ENCODE measurements around the gene RNASE11. TPM values are rescaled to one million over a fixed set of nuclear protein-coding genes. Genes with fewer than 3 reads are reported as not detected.
A peak's percentile ranks its signal among the peaks of the same experiment; 100 is the strongest.
"Not testable (repeated sequence)": the region's sequence is repeated elsewhere in the genome, so short reads cannot be mapped to it uniquely, and the experiment has no call there.

The RNASE11 gene
- total and polyA plus RNA-seq, 2 donors (not counting 1 experiment from before 2014, with no cell fraction given) = not detected

- CTCF ChIA-PET = no interaction called here
- no peak overlapping the region for H3K27ac Mint-ChIP-seq
- no peaks in the 10 kb centered on the region for H3K9me3 Mint-ChIP-seq (ENCODE audit: insufficient read depth)
- H3K4me3 Mint-ChIP-seq = no peak overlapping the region
- no peaks in the 10 kb centered on the region for H3K27me3 ChIP-seq (replicated peaks in 1 of 4; ENCODE audit: control extremely low read depth in 1 of 4, control insufficient read depth in 3 of 4, insufficient read depth in 4 of 4, low read length in 3 of 4)
- H3K27me3 Mint-ChIP-seq = peaks cover 7% of the 10 kb centered on the region
- H3K36me3 ChIP-seq (replicated peaks in 1 of 2; ENCODE audit: control extremely low read depth in 1 of 2, control insufficient read depth in 1 of 2, extremely low read depth in 1 of 2, insufficient read depth in 2 of 2, low read length in 1 of 2) = no peaks in the 10 kb centered on the region
- intact Hi-C loops (cut with micrococcal nuclease) = no loop called here
- 82% methylated on average over 3 of the region's 3 CpGs for WGBS (ENCODE audit: insufficient coverage)
- H3K9me3 ChIP-seq (ENCODE audit: control extremely low read depth in 1 of 3, control insufficient read depth in 2 of 3, insufficient read depth in 1 of 3, low read length in 2 of 3) = no peaks in the 10 kb centered on the region
- no peak overlapping the region for H3K9ac ChIP-seq (ENCODE audit: low read length)
- no peak overlapping the region for H3K4me2 ChIP-seq (replicated peaks; ENCODE audit: low read depth, low read length, poor library complexity, severe bottlenecking)
- ATAC-seq (ENCODE audit: low read depth) = no peak
- POLR2A ChIA-PET = no interaction called here
- H3K4me1 ChIP-seq (ENCODE audit: control insufficient read depth in 2 of 2, insufficient read depth in 2 of 2, low read length in 2 of 2) = no peaks in the 10 kb centered on the region
- no peaks in the 10 kb centered on the region for H3K4me1 Mint-ChIP-seq
- no peak overlapping the region for H3K27ac ChIP-seq (ENCODE audit: low read length in 2 of 2)
- H3K79me2 ChIP-seq (ENCODE audit: control insufficient read depth, insufficient read depth, low read length) = no peaks in the 10 kb centered on the region
- no peak for DNase-seq
- TF ChIP-seq CTCF (IDR thresholded peaks at IDR 0.05) (no peak), EZH2 (IDR thresholded peaks at IDR 0.05; ENCODE audit: borderline replicate concordance, insufficient read depth, low read depth, low read length, poor library complexity, severe bottlenecking) (no peak)
- H3K4me3 ChIP-seq (ENCODE audit: control extremely low read depth in 1 of 5, extremely low read depth in 1 of 5, insufficient read depth in 1 of 5, low read depth in 2 of 5, low read length in 4 of 5) = no peak overlapping the region
- peak overlapping the region; percentile 15 for H2AFZ ChIP-seq (ENCODE audit: insufficient read depth, low read depth, low read length, poor library complexity, severe bottlenecking)
- H4K20me1 ChIP-seq (ENCODE audit: control insufficient read depth, insufficient read depth, low read length, poor library complexity, severe bottlenecking) = no peaks in the 10 kb centered on the region
Measured at GRCh38 chr14:20578325-20578724, 9.5 kb downstream of the RNASE11 start.

GRCh38 chr14:20572382-20572990, 15.3 kb downstream of the RNASE11 start:
- ATAC-seq (ENCODE audit: low read depth); DNase-seq; H3K27ac Mint-ChIP-seq; H3K9me3 Mint-ChIP-seq (ENCODE audit: insufficient read depth); H3K79me2 ChIP-seq (ENCODE audit: control insufficient read depth, insufficient read depth, low read length); intact Hi-C loops (cut with micrococcal nuclease); H4K20me1 ChIP-seq (ENCODE audit: control insufficient read depth, insufficient read depth, low read length, poor library complexity, severe bottlenecking); H3K27me3 ChIP-seq (replicated peaks in 1 of 4; ENCODE audit: control extremely low read depth in 1 of 4, control insufficient read depth in 3 of 4, insufficient read depth in 4 of 4, low read length in 3 of 4); H3K9ac ChIP-seq (ENCODE audit: low read length); H3K4me1 ChIP-seq (ENCODE audit: control insufficient read depth in 2 of 2, insufficient read depth in 2 of 2, low read length in 2 of 2); POLR2A ChIA-PET; H3K27ac ChIP-seq (ENCODE audit: low read length in 2 of 2); H3K4me2 ChIP-seq (replicated peaks; ENCODE audit: low read depth, low read length, poor library complexity, severe bottlenecking); H3K4me1 Mint-ChIP-seq; H3K36me3 ChIP-seq (replicated peaks in 1 of 2; ENCODE audit: control extremely low read depth in 1 of 2, control insufficient read depth in 1 of 2, extremely low read depth in 1 of 2, insufficient read depth in 2 of 2, low read length in 1 of 2); H3K4me3 ChIP-seq (ENCODE audit: control extremely low read depth in 1 of 5, extremely low read depth in 1 of 5, insufficient read depth in 1 of 5, low read depth in 2 of 5, low read length in 4 of 5); H3K27me3 Mint-ChIP-seq; CTCF ChIA-PET; H2AFZ ChIP-seq (ENCODE audit: insufficient read depth, low read depth, low read length, poor library complexity, severe bottlenecking); H3K4me3 Mint-ChIP-seq: not testable (repeated sequence)
- peaks cover 0 to 12% (median 6%) of the 10 kb centered on the region in 3 donors for H3K9me3 ChIP-seq (ENCODE audit: control extremely low read depth in 1 of 3, control insufficient read depth in 2 of 3, insufficient read depth in 1 of 3, low read length in 2 of 3)
- no CpG with 5 or more reads among the region's 4 CpGs for WGBS (ENCODE audit: insufficient coverage)

GRCh38 chr14:20570720-20571119, 17.1 kb downstream of the RNASE11 start:
- H3K27ac ChIP-seq (ENCODE audit: low read length in 2 of 2); DNase-seq; H3K4me1 Mint-ChIP-seq; ATAC-seq (ENCODE audit: low read depth); H3K4me2 ChIP-seq (replicated peaks; ENCODE audit: low read depth, low read length, poor library complexity, severe bottlenecking); H2AFZ ChIP-seq (ENCODE audit: insufficient read depth, low read depth, low read length, poor library complexity, severe bottlenecking); H3K9me3 Mint-ChIP-seq (ENCODE audit: insufficient read depth); H3K27me3 Mint-ChIP-seq; H3K9ac ChIP-seq (ENCODE audit: low read length); H3K27ac Mint-ChIP-seq; H3K27me3 ChIP-seq (replicated peaks in 1 of 4; ENCODE audit: control extremely low read depth in 1 of 4, control insufficient read depth in 3 of 4, insufficient read depth in 4 of 4, low read length in 3 of 4); H4K20me1 ChIP-seq (ENCODE audit: control insufficient read depth, insufficient read depth, low read length, poor library complexity, severe bottlenecking); H3K79me2 ChIP-seq (ENCODE audit: control insufficient read depth, insufficient read depth, low read length); H3K4me1 ChIP-seq (ENCODE audit: control insufficient read depth in 2 of 2, insufficient read depth in 2 of 2, low read length in 2 of 2); H3K36me3 ChIP-seq (replicated peaks in 1 of 2; ENCODE audit: control extremely low read depth in 1 of 2, control insufficient read depth in 1 of 2, extremely low read depth in 1 of 2, insufficient read depth in 2 of 2, low read length in 1 of 2); CTCF ChIA-PET; H3K4me3 Mint-ChIP-seq; POLR2A ChIA-PET; H3K4me3 ChIP-seq (ENCODE audit: control extremely low read depth in 1 of 5, extremely low read depth in 1 of 5, insufficient read depth in 1 of 5, low read depth in 2 of 5, low read length in 4 of 5); intact Hi-C loops (cut with micrococcal nuclease): not testable (repeated sequence)
- H3K9me3 ChIP-seq (ENCODE audit: control extremely low read depth in 1 of 3, control insufficient read depth in 2 of 3, insufficient read depth in 1 of 3, low read length in 2 of 3) = peaks cover 0 to 12% (median 6%) of the 10 kb centered on the region in 3 donors
- 80% methylated on average over 1 of the region's 1 CpG for WGBS (ENCODE audit: insufficient coverage)
